ENCODE results near the gene KCNAB3.
"Not testable (repeated sequence)": the region's sequence is repeated elsewhere in the genome, so short reads cannot be mapped to it uniquely, and the experiment has no call there.

The KCNAB3 gene

DNA sequence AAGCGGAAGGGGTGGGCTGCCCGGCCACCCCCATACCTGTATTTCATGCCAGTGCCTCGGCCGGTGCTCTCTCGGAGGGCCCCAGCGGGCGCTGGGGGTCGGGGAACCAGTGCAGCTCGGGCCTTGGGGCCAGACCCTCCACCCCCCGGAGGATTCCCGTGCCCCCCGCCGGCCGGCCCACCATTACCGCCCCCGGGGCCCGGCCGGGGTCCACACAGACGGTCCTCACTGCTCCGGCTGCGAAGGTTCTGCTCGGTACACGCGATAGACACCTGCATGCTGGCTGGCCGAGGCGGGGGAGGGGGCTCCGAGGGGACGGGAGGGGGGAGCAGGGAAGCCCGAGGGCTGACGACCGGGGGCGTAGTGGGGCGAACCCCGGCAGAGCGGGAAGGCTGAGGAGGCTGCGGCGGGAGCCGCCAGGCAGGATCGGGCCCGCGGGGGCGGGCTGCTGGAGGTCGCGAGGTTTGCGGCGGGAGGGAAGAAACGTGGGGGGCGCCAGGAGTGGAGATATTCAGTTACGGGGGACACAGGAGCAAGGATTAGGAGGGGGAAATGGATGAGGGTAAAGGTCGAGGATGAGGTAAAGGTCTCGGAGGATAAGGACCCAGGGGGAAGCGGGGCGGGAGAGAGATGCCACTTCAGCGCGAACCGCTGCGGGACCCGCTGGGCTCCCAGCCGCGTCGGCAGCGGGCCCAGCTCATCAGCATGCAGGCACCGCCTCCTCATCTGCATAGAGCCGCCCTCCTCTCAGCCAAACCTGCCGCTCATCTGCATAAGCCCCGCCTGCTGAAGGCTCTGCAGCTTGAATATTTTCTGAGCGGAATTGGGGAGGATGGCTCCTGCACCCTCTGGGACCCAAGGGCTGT, at the start of gene KCNAB3:
Gene KCNAB3 (minus strand): TSS at position 699 of the 866 bp plus-strand sequence. CDS start 421 bp downstream, at position 278.
- DNase-seq: peak; percentile 85

DNA sequence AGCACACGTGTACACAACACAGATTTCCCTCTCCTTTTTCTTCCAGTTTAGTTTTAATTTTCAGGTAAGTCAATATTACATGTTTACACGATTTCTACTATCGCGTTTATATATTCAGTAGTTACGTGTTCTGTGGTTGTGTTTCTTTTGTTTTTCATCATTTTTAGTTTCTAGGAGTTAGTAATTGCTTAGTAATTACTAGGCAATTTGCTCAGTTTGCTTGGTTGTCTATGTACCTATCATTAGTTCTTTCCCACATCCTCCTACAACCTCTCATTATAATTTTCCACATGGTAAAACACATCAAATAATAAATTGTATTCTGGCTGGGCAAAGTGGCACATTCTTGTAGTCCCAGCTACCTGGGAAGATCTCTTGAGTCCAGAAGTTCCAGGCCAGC, 48.1 kb upstream of the KCNAB3 start:
- DNase-seq: no peak

DNA sequence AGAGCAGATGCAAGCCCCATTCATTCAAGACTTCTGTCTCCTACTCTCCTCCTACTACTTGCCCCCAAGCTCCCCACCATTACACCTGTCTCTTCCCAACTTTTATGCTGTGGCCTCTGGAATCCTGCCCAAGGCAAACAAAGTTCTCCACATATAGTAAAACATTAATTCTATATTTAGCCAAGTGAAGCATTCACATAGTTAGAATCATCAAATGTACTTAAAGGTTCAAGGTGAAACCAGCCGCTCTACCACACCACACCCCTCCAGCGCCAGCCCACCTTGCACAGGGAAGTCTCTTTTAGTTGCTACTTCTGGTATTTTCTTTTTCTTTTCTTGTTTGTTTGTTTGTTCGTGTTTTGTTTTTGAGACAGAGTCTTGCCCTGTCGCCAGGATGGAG, 47.4 kb upstream of the KCNAB3 start:
- no peak for DNase-seq

DNA sequence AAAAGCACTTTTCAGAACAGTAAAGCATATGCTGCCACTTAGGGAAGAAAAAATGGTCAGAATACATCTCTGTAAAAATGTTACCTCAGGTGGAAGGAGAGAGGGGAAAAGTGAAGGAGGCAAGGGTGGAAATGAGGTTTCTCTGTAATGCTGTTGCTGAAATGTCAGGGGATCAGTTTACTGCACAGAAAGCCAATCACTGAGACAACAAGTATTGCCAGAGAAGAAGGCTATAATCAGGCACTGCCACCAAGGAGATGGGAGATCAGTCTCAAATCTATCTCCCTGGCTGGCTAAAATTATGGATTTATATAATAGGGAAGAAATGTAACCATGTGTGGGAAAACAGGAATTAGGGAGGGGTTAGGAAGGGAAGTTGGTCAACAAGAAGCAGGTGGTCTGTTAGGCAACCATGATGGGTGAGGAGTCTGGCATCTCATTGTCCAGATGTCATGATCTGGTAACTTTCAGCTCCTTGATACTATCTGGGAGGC, 45.0 kb upstream of the KCNAB3 start:
- no peak for DNase-seq

DNA sequence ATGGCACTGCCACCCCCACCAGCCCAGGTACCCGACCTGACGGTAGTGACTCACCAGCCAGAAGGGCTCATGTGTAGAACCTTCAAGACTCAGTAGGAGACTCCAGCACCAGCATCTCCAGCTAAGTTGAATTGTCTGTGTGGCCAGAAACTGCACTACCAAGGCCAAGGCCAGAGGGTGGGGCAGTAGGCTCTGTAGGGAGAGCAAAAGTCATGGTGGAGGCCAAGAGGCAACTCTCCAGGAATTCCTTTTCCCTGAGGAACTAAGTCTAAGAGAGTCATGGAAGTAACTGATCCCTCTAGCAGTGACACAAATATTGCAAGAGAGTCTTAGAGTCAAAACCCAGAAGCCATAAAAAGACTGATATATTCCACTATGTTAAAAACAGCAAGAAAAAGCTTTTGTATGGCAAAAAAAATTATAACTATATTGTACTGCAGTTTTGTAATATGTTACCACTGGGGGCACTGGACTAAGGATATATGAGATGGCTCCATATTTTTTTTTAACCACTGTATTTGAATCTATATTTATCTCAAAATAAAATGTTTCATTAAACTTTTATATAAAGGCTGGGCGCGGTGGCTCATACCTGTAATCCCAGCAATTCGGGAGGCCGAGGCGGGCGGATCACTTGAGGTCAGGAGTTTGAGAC, 42.6 kb upstream of the KCNAB3 start:
- DNase-seq: no peak

DNA sequence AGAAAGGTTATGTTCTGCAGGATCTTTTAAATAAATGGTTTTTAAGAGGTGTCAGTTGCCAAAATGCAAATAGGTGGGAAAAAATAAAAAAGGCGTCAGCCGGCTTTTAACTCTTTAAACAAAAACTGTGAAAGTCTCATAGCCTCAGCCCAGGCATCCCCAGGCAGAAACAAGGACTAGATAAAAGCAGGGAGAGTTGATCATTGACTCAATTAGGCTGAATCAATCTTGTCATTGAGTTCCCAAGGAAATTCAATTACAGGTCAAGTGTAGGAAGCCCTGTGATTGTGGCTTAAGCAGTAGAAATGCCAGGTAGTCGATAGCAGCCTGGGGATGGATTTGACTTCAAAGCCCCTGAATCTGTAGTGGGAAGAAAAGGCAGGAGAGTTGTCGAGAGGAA, 42.0 kb upstream of the KCNAB3 start:
- no peak for DNase-seq

DNA sequence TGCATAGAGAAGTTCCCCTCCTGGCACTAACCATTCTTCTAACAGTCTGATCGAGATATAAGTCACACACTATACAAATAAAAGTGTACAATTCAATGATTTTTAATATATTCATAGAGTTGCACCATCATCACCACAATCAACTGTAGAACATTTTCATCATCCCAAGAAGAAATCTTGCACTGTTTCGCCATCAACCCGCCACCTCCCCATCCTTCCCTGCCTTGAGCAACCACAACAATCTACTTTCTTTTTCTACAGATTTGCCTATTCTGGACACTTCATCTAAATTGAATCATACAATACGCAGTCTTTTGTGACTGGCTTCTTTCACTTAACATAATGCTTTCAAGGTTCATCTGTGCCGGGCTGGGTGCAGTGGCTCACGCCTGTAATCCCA, 39.8 kb upstream of the KCNAB3 start:
- no peak for DNase-seq

DNA sequence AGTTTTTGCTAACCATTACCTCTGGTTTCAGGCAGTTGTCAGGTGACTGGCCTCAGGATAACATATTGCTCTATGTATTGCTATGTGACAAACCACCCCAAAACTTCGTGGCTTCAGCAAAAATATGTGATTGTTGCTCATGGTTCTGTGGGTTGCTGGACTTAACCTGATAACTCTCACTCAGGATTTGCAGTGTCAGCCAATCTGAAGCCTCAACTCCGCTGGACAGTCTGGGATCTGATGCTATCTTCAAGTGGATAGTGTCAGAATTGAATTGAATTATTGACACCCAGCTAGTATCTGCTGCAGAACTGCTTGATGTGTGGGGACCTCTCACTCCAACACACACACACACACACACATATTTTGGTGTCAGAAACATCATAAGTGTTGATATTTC, 38.1 kb upstream of the KCNAB3 start:
- DNase-seq: no peak

DNA sequence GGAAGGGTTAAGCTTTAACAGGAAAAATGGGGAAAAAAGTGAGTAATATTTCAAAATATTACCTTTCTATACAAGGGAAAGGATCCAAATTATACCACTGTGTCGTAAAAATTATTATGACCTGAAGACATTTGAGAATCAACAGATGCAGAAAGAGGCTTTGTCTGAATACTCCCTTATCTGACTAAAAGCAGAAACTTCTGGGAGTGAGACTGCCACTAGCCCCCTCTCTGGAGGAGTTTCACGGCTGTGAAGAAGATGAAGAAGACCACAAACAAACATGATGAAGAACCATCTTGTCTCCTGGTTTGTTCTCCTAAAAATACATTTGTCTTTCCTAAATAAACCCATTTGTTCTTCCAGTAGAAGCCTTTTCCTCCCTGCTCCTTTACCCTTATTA, 31.8 kb upstream of the KCNAB3 start:
- DNase-seq: no peak

DNA sequence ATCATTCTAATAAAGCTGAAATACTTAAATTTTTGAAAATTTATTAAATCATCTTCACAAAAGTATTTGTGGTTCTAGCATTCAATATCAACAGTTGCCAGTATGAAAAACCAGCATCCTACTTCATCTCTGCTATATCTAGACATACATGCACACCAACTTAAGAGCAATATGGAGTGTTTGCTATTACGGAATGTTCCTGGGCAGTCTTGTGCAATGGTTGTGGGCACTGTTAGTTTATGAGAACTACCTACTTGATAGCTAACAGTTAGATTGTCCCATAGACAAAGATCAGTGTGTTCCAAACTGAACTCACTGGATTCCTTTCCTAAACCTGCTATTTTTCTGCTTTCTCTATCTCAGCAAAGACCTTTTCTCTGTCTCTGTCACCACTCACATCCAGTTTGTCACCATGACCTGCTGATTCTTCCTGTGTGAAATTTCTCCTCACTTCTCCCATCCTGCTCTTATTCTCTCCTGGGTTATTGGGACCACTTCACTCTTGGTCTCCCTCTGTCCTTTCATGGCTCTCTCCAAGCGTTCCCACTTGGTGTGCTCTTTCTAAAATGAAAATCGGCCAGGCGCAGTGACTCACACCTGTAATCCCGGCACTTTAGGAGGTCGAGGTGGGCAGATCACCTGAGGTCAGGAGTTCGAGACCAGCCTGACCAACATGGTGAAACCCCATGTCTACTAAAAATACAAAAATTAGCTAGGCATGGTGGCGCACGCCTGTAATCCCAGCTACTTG, 30.0 kb upstream of the KCNAB3 start:
- no peak for DNase-seq

DNA sequence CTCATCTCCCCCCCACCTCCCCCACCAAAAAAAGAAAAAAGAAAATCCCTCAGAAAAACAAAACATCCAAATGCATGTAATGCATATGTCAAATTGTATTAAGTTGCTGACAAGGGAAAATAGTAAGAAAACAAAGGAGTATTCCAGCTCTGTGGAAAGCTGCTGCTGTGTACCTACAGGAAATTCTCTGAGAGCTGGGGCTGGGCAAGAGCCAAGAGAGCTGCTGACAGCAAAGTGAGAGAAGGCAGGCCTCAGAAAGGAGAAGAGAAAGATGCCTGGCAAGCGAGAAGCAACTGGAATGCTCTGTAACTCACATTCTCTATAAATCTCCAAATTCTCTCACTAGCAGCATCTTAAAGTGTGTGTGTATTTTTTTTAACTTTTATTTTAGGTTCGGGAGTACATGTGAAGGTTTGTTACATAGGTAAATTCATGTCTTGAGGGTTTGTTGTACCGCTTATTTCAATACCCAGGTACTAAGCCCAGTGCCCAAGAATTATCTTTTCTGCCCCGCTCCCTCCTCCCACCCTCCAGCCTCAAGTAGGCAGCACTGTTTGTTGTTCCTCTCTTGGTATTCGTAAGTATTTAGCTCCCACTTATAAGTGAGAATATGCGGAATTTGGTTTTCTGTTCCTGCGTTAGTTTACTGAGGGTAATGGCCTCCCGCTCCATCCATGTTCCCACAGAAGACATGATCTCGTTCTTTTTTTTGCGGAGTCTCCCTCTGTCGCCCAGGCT, 26.7 kb upstream of the KCNAB3 start:
- peak; percentile 60 for DNase-seq

DNA sequence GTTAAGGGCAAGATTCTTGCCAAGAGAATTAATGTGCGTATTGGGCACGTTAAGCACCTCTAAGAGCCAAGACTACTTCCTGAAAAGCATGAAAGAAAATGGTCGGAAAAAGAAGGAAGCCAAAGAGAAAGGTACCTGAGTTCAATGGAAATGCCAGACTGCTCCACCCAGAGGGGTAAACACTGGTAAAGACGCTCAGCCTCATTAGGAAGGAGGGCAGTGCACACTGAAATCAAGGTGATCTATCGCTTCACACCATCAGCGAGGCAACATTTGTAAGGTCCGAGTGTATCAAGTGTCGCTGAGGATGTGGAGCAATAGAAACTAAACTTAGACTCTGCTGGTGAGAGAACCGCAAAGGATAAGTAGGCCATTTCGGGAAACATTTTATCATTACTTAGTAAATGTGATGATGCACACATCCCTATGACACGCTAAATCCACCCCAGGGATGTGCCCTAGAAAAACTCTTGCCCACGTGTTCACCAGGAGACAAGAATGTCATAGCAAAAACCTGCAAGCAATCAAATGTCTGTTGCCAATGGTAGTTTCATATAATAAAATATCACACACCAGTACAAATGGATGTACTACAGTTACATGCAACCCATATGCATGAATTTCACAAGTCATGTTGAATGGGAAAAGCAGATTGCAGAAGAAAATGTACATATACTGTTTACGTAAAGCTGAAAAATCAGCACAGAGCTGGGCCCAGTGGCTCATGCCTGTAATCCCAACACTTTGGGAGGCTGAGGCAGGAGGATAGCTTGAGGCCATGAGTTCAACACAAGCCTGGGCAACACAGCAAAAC, 26.0 kb upstream of the KCNAB3 start:
- no peak for DNase-seq

DNA sequence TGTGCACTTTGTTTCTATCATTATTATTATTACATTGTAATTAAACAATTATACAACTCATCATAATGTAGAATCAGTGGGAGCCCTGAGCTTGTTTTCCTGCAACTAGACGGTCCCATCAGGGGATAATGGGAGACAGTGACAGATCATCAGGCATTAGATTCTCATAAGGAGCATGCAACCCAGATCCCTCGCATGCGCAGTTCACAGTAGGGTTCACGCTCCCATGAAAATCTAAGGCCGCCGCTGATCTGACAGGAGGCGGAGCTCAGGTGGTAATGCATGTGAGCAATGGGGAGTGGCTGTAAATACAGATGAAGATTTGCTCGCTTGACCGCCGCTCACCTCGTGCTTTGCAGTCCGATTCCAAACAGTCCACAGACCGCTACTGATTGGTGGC, 23.6 kb upstream of the KCNAB3 start:
- DNase-seq: not testable (repeated sequence)

DNA sequence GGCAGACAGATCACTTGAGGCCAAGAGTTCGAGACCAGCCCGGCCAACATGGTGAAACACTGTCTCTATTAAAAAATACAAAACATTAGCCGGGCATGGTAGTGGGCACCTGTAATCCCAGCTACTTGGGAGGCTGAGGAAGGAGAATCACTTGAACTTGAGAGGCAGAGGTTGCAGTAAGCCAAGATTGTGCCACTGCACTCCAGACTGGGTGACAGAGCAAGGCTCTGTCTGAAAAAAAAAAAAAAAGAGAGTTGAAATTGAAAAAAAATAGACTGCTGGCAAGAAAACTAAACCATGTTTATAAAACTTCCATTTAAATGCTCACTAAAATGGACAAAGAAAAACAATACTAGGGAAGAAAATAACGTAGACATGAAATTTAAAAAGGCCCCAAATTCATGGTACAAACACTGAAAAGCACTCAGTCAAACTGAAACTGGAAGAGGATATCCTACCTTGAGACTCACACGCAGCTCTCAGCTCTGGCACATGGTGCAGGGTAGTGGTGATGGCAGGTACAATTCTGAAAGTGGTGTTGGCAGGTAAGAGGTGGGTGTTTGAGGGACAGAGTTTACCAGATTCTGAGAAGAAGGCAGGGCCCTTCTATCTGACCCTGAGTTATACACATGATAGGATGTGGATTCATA, 21.6 kb upstream of the KCNAB3 start:
- DNase-seq: no peak

DNA sequence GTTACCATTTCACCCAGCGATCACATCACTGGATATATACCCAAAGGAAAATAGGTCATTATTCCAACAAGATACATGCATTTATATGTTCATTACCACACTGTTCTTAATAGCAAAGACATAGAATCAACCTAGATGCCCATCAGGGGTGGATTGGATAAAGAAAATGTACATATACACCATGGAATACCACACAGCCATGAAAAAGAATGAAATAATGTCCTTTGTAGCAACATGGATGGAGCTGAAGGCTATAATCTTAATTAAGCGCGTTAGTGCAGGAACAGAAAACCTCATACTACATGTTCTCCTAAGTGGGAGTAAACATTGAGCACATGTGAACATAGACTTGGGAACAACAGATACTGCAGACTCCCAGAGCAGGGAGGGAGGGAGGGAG, 20.9 kb upstream of the KCNAB3 start:
- DNase-seq: no peak

DNA sequence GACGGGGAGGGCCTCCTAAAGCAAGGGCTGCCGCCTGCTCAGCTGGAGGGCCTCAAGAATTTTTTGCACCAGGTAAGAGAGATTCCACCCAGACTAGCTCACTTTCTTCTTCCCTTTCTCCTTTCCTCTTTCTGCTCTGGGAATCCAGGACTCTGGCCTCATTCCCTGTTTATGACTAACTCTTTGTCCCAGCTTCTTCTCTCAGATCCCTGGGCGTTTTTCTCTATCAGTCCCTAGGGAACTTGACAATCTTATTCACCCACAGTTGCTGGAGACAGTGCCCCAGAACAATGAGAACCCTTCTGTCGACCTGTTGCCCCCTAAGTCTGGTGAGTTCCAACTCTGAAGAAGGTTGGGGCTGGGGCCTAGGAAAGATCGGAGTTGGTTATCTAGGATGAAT, 18.0 kb upstream of the KCNAB3 start:
- no peak for DNase-seq

DNA sequence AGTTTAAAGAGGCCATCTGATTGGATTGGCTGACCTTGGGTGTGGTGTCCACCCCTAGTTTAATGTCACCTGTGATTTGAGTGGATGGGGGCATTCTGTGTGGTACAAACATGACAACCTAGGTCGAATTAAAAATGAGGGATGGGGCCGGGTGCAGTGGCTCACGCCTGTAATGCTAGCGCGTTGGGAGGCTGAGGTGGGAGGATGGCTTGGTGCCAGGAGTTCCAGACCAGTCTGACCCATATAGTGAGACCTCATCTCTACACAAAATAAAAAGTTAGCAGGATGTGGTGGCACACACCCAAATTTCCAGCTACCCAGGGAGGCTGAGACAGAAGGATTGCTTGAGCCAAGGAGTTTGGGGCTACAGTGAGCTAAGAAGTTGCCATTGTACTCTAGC, 16.8 kb upstream of the KCNAB3 start:
- DNase-seq: no peak

DNA sequence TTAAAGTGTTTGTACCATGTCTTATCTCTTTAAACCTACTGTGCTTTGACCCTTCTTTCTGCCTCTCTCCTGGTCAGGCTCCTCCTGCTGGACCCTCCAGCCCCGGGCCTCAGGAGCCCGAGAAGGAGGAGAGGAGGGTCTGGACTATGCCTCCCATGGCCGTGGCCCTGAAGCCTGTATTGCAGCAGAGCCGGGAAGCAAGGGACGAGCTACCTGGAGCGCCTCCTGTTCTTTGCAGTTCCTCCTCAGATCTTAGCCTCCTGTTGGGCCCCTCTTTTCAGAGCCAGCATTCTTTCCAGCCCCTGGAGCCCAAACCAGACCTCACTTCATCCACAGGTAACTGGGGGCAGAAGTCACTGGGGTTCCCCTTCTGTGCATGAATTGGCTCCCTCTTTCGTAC, 16.0 kb upstream of the KCNAB3 start:
- no peak for DNase-seq

DNA sequence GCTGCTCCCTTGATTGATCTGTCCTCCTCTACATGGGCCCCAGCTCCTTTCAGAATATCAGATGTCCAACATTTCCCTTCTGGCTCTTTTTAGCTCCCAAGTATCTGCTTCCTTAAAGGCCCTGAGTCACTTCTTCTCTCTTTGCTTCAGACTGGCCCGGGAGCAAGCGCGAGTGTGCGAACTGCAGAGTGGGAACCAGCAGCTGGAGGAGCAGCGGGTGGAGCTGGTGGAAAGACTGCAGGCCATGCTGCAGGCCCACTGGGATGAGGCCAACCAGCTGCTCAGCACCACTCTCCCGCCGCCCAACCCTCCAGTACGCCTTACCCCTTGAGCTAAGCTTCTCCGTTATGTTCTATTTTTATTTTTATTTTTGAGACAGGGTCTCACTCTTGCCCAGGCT, 14.7 kb upstream of the KCNAB3 start:
- DNase-seq: no peak

DNA sequence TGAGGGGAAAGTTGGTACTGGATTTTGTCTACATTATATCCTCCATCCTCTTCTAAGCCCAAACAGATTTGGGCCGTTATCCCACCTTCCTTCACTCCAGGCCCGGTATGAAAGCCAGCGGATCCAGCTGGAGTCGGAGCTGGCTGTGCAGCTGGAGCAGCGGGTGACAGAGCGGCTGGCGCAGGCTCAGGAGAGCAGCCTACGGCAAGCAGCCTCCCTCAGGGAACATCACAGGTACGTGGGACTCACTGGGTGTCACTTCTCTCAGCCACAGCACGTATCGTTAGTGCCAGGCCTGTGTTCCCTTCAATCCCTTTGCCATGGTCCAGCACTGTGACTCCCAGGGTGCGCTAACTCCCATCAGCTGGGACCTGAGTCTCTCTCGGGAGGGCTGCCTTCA, 13.6 kb upstream of the KCNAB3 start:
- DNase-seq: no peak

DNA sequence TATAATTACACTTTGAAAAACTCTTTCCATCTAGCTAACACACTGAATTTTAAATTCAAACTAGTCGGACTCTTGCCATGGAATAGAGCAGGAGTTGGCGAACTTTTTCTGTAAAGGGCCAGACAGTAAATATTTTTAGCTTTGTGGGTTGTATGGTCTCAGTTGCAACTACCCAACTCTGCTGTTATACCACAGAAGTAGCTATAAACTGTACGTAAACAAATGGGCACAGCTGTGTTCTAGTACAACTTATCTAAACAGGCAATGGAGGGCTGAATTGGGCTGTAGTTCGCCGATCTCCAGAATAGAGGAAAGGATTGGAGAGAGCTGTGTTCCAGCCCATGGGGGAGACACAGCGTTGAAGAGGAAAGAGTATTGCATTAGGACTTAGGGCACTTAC, 11.1 kb upstream of the KCNAB3 start:
- DNase-seq: no peak

Measured in right hindlimb (tissue), 1 donor.